ENCODE data around the gene SLC44A4. TPM values are rescaled to one million over a fixed set of nuclear protein-coding genes. Genes with fewer than 3 reads are reported as not detected.

SLC44A4 gene
- polyA plus RNA-seq, 1 donor (not counting 4 experiments of a cell fraction or from before 2014, with no cell fraction given): 0.25 TPM

DNA sequence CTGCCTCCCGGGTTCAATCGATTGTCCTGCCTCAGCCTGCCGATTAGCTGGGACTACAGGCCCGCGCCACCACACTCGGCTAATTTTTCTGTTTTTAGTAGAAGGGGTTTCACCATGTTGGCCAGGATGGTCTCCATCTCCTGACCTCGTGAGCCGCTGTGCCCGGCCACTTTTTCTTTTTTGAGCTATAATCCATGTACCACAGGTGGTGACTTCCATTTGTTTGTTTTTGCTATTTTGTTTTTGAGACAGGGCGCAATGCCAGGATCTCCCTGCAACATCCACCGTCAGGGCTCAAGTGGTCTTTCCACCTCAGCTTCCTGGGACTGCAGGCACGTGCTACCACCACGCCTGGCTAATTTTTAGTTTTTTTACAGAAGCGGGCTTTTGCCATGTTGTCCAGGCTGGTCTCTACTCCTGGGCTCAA lies 42.7 kb downstream of the SLC44A4 start:
- dilution Hi-C loops (cut with MboI; ENCODE audit: extremely low pct_ligation_motif_present, low sequenced_read_pairs): no loop called here
- FAIRE-seq (no peak), DNase-seq (ENCODE audit: low read depth, low spot score) (no peak)
- peaks cover 23% of the 10 kb centered on the region for H3K4me1 ChIP-seq (ENCODE audit: control insufficient read depth, extremely low read depth, insufficient read depth, low read length)
- peak overlapping the region; percentile 78 to 96 (median 92) for H3K4me3 ChIP-seq (ENCODE audit: control insufficient read depth in 2 of 3, extremely low read depth in 1 of 3, insufficient read depth in 2 of 3, low read depth in 1 of 3, low read length in 3 of 3)
- H2AFZ ChIP-seq (ENCODE audit: control insufficient read depth, low read length): no peak overlapping the region
- peaks cover 23 to 37% of the 10 kb centered on the region in 2 experiments for H3K36me3 ChIP-seq (ENCODE audit: control insufficient read depth in 2 of 2, extremely low read depth in 1 of 2, insufficient read depth in 2 of 2, low read length in 2 of 2)
- peak overlapping the region; percentile 97 for H3K9ac ChIP-seq (ENCODE audit: control insufficient read depth, extremely low read depth, insufficient read depth, low read length)
- peak overlapping the region; percentile 95 for H3K4me2 ChIP-seq (ENCODE audit: control insufficient read depth, extremely low read depth, insufficient read depth, low read depth, low read length)
- no peaks in the 10 kb centered on the region for H3K9me3 ChIP-seq (ENCODE audit: control insufficient read depth, low read depth, low read length)
- H3K79me2 ChIP-seq (ENCODE audit: control insufficient read depth, insufficient read depth, low read length): peaks cover 51% of the 10 kb centered on the region
- H3K27ac ChIP-seq (ENCODE audit: control insufficient read depth, insufficient read depth, low read length): peak overlapping the region; percentile 99
- no peak for TF ChIP-seq EZH2 (IDR thresholded peaks at IDR 0.05; ENCODE audit: low read length)
- TF ChIP-seq, protein P1, sequence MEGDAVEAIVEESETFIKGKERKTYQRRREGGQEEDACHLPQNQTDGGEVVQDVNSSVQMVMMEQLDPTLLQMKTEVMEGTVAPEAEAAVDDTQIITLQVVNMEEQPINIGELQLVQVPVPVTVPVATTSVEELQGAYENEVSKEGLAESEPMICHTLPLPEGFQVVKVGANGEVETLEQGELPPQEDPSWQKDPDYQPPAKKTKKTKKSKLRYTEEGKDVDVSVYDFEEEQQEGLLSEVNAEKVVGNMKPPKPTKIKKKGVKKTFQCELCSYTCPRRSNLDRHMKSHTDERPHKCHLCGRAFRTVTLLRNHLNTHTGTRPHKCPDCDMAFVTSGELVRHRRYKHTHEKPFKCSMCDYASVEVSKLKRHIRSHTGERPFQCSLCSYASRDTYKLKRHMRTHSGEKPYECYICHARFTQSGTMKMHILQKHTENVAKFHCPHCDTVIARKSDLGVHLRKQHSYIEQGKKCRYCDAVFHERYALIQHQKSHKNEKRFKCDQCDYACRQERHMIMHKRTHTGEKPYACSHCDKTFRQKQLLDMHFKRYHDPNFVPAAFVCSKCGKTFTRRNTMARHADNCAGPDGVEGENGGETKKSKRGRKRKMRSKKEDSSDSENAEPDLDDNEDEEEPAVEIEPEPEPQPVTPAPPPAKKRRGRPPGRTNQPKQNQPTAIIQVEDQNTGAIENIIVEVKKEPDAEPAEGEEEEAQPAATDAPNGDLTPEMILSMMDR (optimal IDR thresholded peaks at IDR 0.05 in 1 of 3, IDR thresholded peaks at IDR 0.05 in 1 of 3, conservative IDR thresholded peaks at IDR 0.05 in 1 of 3; ENCODE audit: extremely low read depth in 1 of 3, insufficient read depth in 2 of 3, low read length in 3 of 3): no peak
- no peaks in the 10 kb centered on the region for H3K27me3 ChIP-seq (ENCODE audit: control insufficient read depth, extremely low read depth, insufficient read depth, low read length)
- peaks cover 39% of the 10 kb centered on the region for H4K20me1 ChIP-seq (ENCODE audit: control insufficient read depth, extremely low read depth, insufficient read depth, low read length)
- peaks cover 2% of the 10 kb centered on the region for H3K9me1 ChIP-seq (ENCODE audit: control insufficient read depth, extremely low read depth, insufficient read depth, low read length)

DNA sequence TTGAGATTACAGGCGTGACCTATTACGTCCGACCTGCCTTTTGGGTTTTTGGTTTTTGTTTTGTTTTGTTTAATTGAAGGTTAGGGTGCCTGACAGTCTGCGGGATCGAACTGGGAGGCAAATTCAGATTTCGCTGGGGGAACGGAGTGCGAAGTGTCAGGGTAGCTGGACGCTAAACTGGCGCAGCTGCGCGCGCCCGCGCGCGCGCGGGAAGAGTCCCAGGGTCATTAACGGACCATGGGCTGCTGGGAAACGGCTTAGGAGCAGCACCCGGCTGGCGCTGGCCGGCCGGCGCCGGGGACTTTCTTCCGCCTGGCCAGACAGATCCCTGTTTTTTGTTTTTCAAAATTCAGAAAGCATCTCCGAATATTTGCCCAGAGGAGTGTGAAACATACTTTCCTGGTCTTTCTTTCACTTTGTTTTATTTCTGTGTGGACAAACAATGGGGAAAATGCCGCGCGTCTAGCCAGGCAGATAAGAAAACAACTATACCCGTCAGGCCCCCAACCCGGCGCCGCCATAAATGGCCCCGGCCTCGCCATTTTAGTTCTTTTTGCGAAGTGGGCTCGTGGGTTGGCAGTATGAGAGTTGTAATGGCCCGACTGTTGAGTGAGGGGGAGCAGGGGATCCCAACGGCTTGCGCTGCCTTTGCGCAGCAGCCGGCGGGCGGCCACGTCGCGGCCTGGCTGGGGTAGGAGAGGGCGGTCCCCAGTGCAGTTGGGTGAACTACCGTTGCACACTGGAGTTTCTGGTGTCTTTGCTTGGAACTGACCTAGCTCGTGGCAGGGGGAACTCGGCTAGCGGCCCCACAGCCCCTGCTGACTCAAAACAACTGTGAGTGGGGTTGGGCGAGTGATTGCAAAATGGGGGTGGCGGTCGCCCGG lies 44.2 kb downstream of the SLC44A4 start:
- DNase-seq (ENCODE audit: low read depth, low spot score) (no peak), FAIRE-seq (no peak)
- peak overlapping the region; percentile 99 for H3K27ac ChIP-seq (ENCODE audit: control insufficient read depth, insufficient read depth, low read length)
- peaks cover 37% of the 10 kb centered on the region for H4K20me1 ChIP-seq (ENCODE audit: control insufficient read depth, extremely low read depth, insufficient read depth, low read length)
- dilution Hi-C loops (cut with MboI; ENCODE audit: extremely low pct_ligation_motif_present, low sequenced_read_pairs): no loop called here
- peaks cover 2% of the 10 kb centered on the region for H3K9me1 ChIP-seq (ENCODE audit: control insufficient read depth, extremely low read depth, insufficient read depth, low read length)
- H3K79me2 ChIP-seq (ENCODE audit: control insufficient read depth, insufficient read depth, low read length): peaks cover 65% of the 10 kb centered on the region
- H2AFZ ChIP-seq (ENCODE audit: control insufficient read depth, low read length): peak overlapping the region; percentile 86
- H3K27me3 ChIP-seq (ENCODE audit: control insufficient read depth, extremely low read depth, insufficient read depth, low read length): no peaks in the 10 kb centered on the region
- peak overlapping the region; percentile 78 to 96 (median 92) for H3K4me3 ChIP-seq (ENCODE audit: control insufficient read depth in 2 of 3, extremely low read depth in 1 of 3, insufficient read depth in 2 of 3, low read depth in 1 of 3, low read length in 3 of 3)
- H3K9ac ChIP-seq (ENCODE audit: control insufficient read depth, extremely low read depth, insufficient read depth, low read length): peak overlapping the region; percentile 97
- H3K36me3 ChIP-seq (ENCODE audit: control insufficient read depth in 2 of 2, extremely low read depth in 1 of 2, insufficient read depth in 2 of 2, low read length in 2 of 2): peaks cover 18 to 33% of the 10 kb centered on the region in 2 experiments
- TF ChIP-seq, protein P1 (optimal IDR thresholded peaks at IDR 0.05 in 1 of 3, IDR thresholded peaks at IDR 0.05 in 1 of 3, conservative IDR thresholded peaks at IDR 0.05 in 1 of 3; ENCODE audit: extremely low read depth in 1 of 3, insufficient read depth in 2 of 3, low read length in 3 of 3): no peak
- no peak for TF ChIP-seq EZH2 (IDR thresholded peaks at IDR 0.05; ENCODE audit: low read length)
- H3K9me3 ChIP-seq (ENCODE audit: control insufficient read depth, low read depth, low read length): no peaks in the 10 kb centered on the region
- H3K4me2 ChIP-seq (ENCODE audit: control insufficient read depth, extremely low read depth, insufficient read depth, low read depth, low read length): peak overlapping the region; percentile 95
- peaks cover 24% of the 10 kb centered on the region for H3K4me1 ChIP-seq (ENCODE audit: control insufficient read depth, extremely low read depth, insufficient read depth, low read length)
